Kidney (tissue), 14 donors: ENCODE results near the gene FUT9. TPM values are rescaled to one million over a fixed set of nuclear protein-coding genes. Genes with fewer than 3 reads are reported as not detected.

ENCODE experiments used
- DNase-seq, 5 donors: peaks; one replicate each; pipeline ENCODE4 v3.0.0-alpha.2; 2013 to 2020
- FAIRE-seq: peaks from 2 replicates; lab custom pipeline; 2012; peaks lifted over from hg19 to GRCh38; lab: Jason Lieb, UNC
- H3K27ac ChIP-seq, 2 donors: one replicate each; pipeline ENCODE4 v1.7.0; 2013; ENCODE audit warnings: low read depth in 2 of 2, low read length in 2 of 2, inconsistent platforms in 1 of 2
- H3K27me3 ChIP-seq: one replicate; pipeline ENCODE4 v1.7.1; 2013; ENCODE audit warnings: low read length, inconsistent platforms; ENCODE audit not compliant: control insufficient read depth, insufficient read depth
- H3K36me3 ChIP-seq, 3 donors: one replicate each; pipeline versions ENCODE4 v1.7.0 to v1.7.1; 2013; ENCODE audit warnings: low read length in 3 of 3, control low read depth in 1 of 3, inconsistent platforms in 1 of 3; ENCODE audit not compliant: insufficient read depth in 3 of 3, control insufficient read depth in 2 of 3
- H3K4me1 ChIP-seq, 3 donors: one replicate each; pipeline versions ENCODE4 v1.7.0 to v1.7.1; 2013; ENCODE audit warnings: low read length in 3 of 3, inconsistent platforms in 1 of 3, low read depth in 1 of 3; ENCODE audit not compliant: control insufficient read depth in 2 of 3, insufficient read depth in 2 of 3
- H3K4me3 ChIP-seq, 3 donors: one replicate each; pipeline versions ENCODE4 v1.7.0 to v1.8.1; 2013; ENCODE audit warnings: low read length in 3 of 3, control low read depth in 1 of 3, inconsistent platforms in 1 of 3
- H3K9ac ChIP-seq, 3 donors: one replicate each; pipeline versions ENCODE4 v1.7.0 to v1.7.1; 2013; ENCODE audit warnings: low read length in 3 of 3, control low read depth in 1 of 3, inconsistent platforms in 1 of 3
- H3K9me3 ChIP-seq, 3 donors: one replicate each; pipeline versions ENCODE4 v1.7.0 to v1.7.1; 2013; ENCODE audit warnings: low read length in 3 of 3, control low read depth in 1 of 3, inconsistent platforms in 1 of 3; ENCODE audit not compliant: control insufficient read depth in 2 of 3, insufficient read depth in 1 of 3
- intact Hi-C: fragments of 100-400 bp; cut with DNase I; formaldehyde crosslinking; loops from one replicate; pipeline ENCODE4 v1.11.1; 2022
- polyA plus RNA-seq: library from polyadenylated mRNA; stranded (reverse); fragments of 350-450 nt; fragmentation: Illumina TruSeq; extraction: RNeasy Lipid Tissue Mini Kit (QIAGEN cat#74804); gene quantifications from one replicate; pipeline ENCODE4 v1.2.3, GENCODE V29; 2014; ENCODE audit warnings: low read depth, low replicate concordance; ENCODE audit not compliant: insufficient read depth
- total RNA-seq: library from RNA; stranded (reverse); fragmentation: NEBNext Ultra II Directional; extraction: Animal tissue kit (Norgen Biotek cat#: 25700); gene quantifications from one replicate; pipeline ENCODE4 v1.2.1, GENCODE V29; 2021
- TF ChIP-seq, protein P1 (sequence below): IDR thresholded peaks from 3 replicates; pipeline ENCODE4 v1.5.1; 2012; ENCODE audit warnings: mild to moderate bottlenecking, moderate library complexity, borderline replicate concordance; ENCODE audit not compliant: insufficient read depth; ENCODE audit errors: extremely low read depth
- donor health status: control.
- donor health status: control.
- donor health status: control.
- donor health status: control.
- donor health status: control.
- donor health status: DM: yes; HTN: yes; CAD: no.
- donor health status: Normal renal cell carcinoma (clear cell type).

The FUT9 gene
- total and polyA plus RNA-seq, 2 donors from 2014 or later = 0.06 to 0.13 TPM

DNA sequence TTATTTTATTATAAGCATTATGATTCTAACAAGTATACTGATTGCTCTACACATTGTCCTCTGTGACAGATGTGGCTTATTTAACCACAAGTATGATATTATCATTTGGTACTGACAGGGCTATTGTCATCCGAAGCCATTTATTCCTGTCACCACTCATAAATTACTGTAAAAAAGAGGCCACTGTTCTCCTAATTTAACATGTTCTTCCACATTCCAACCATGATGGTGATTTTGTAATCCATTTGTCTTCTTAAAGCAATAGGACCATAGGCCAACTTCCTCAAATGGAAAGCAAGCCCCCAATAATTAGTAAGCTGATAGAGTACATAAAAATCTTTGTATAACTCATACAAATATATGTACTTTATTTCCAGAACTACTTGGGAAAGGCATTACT, 50.6 kb downstream of the FUT9 start:
- H3K9me3 ChIP-seq = no peaks in the 10 kb centered on the region
- H3K4me1 ChIP-seq = no peaks in the 10 kb centered on the region
- FAIRE-seq = no peak
- H3K27me3 ChIP-seq = no peaks in the 10 kb centered on the region
- H3K4me3 ChIP-seq = no peak overlapping the region
- H3K9ac ChIP-seq = no peak overlapping the region
- no peak overlapping the region for H3K27ac ChIP-seq
- no peaks in the 10 kb centered on the region for H3K36me3 ChIP-seq
- no peak for DNase-seq
- intact Hi-C loops = no loop called here
- TF ChIP-seq, protein P1, sequence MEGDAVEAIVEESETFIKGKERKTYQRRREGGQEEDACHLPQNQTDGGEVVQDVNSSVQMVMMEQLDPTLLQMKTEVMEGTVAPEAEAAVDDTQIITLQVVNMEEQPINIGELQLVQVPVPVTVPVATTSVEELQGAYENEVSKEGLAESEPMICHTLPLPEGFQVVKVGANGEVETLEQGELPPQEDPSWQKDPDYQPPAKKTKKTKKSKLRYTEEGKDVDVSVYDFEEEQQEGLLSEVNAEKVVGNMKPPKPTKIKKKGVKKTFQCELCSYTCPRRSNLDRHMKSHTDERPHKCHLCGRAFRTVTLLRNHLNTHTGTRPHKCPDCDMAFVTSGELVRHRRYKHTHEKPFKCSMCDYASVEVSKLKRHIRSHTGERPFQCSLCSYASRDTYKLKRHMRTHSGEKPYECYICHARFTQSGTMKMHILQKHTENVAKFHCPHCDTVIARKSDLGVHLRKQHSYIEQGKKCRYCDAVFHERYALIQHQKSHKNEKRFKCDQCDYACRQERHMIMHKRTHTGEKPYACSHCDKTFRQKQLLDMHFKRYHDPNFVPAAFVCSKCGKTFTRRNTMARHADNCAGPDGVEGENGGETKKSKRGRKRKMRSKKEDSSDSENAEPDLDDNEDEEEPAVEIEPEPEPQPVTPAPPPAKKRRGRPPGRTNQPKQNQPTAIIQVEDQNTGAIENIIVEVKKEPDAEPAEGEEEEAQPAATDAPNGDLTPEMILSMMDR = no peak

DNA sequence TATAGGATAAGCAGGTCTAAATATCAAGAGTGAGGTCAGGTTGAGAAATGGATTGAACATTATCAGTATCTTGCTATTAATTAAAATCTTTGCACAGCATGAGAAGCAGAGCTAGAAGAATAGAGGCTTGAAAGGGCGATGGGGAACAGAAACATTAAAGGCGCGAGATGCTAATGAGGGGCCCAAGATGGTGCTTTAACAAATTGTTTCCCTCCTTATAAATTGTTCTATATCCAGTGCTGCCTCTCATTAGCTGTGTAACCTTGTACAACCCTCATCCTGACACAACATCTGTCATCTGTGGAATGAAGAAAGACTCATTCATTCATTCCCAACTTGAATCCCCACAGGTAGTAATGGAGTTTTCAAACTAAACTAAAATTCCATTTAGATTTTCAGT, 57.8 kb downstream of the FUT9 start:
- H3K4me1 ChIP-seq = no peaks in the 10 kb centered on the region
- H3K9ac ChIP-seq = no peak overlapping the region
- no peaks in the 10 kb centered on the region for H3K9me3 ChIP-seq
- no peak overlapping the region for H3K27ac ChIP-seq
- FAIRE-seq (no peak), DNase-seq (no peak)
- no peak overlapping the region for H3K4me3 ChIP-seq
- H3K27me3 ChIP-seq = no peaks in the 10 kb centered on the region
- no peaks in the 10 kb centered on the region for H3K36me3 ChIP-seq
- intact Hi-C loops = no loop called here
- TF ChIP-seq, protein P1 = no peak

DNA sequence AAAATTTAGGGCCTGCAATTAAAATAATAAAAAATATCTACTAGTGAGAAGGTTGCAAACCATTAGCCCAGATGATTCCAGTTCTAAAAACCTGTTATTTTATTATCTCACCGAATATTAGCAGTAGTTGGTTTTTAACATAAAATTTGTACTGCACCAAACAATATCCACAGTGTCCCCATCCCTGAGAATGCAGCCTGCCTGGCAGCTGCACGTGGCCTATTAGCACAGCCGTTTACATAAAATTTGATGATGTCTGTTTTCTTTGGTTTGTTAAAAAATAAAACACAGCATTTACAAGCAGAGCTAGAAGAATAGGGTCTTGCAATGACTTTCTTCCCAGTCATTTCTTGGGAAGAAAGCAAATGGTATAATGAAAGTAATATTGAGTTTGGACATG, 58.2 kb downstream of the FUT9 start:
- H3K9me3 ChIP-seq = no peaks in the 10 kb centered on the region
- intact Hi-C loops = no loop called here
- H3K4me3 ChIP-seq = no peak overlapping the region
- H3K27me3 ChIP-seq = no peaks in the 10 kb centered on the region
- no peak overlapping the region for H3K9ac ChIP-seq
- TF ChIP-seq, protein P1 = no peak
- no peak overlapping the region for H3K27ac ChIP-seq
- no peaks in the 10 kb centered on the region for H3K4me1 ChIP-seq
- DNase-seq (no peak), FAIRE-seq (no peak)
- H3K36me3 ChIP-seq = no peaks in the 10 kb centered on the region

DNA sequence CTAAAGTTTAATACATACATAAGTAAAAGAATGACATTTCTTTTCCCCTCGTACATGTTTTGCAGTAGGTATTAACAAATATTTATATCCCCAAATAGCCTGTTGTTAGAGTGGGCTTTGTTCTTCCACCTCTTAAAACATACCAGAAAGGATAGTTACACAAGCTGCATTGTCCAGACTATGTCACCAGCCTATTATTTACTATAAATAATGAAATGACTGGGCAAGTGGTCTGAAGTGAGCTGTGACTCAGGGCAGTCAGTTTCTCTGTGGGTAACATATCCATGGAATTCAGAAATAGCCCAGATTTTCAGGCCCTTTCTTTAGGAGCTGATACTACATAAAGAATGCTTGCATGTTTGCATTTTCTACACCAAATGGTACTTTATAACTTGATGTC, 60.1 kb downstream of the FUT9 start:
- DNase-seq (no peak), FAIRE-seq (no peak)
- Histone ChIP-seq H3K4me3 (no peak overlapping the region), H3K36me3 (no peaks in the 10 kb centered on the region), H3K27me3 (no peaks in the 10 kb centered on the region), H3K4me1 (no peaks in the 10 kb centered on the region), H3K27ac (no peak overlapping the region), H3K9ac (no peak overlapping the region), H3K9me3 (no peaks in the 10 kb centered on the region)
- intact Hi-C loops = no loop called here
- TF ChIP-seq, protein P1 = no peak
